ENCODE measurements around the gene ABITRAM.
"Not testable (repeated sequence)": the region's sequence is repeated elsewhere in the genome, so short reads cannot be mapped to it uniquely, and the experiment has no call there.

- not testable (repeated sequence) for TF ChIP-seq CTCF, POLR2A, EP300 (IDR thresholded peaks at IDR 0.05)
Observed at GRCh38 chr9:108971392-108971791, 37.2 kb downstream of the ABITRAM start.

All from ovary (tissue), 3 donors.